DOHH2 (cell line): ENCODE data around the gene LBX1.

Source experiments
- H3F3A ChIP-seq: fragments of 200-600 bp; sonication (generic), shearing (Covaris generic); 2 replicates; pipeline ENCODE4 v1.6.0; 2016; ENCODE audit warnings: antibody characterized with exemption, mild to moderate bottlenecking; ENCODE audit not compliant: control insufficient read depth, insufficient read depth
- H3K27ac ChIP-seq: fragments of 200-600 bp; sonication (generic); 2 replicates; pipeline ENCODE4 v1.5.1; 2014; ENCODE audit warnings: low read depth, mild to moderate bottlenecking, low read length, moderate library complexity
- H3K27me3 ChIP-seq: fragments of 200-600 bp; sonication (generic); 2 replicates; pipeline ENCODE4 v1.6.1; 2014; ENCODE audit warnings: mild to moderate bottlenecking, low read length, mixed read lengths; ENCODE audit not compliant: control insufficient read depth
- H3K36me3 ChIP-seq: fragments of 200-600 bp; sonication (generic); 2 replicates; pipeline ENCODE4 v1.6.1; 2014; ENCODE audit warnings: mild to moderate bottlenecking, low read length, moderate library complexity, mixed read lengths; ENCODE audit not compliant: control insufficient read depth
- H3K4me1 ChIP-seq: fragments of 200-600 bp; sonication (generic); 2 replicates; pipeline ENCODE4 v1.6.1; 2014; ENCODE audit warnings: mild to moderate bottlenecking, low read length, mixed read lengths; ENCODE audit not compliant: control insufficient read depth
- H3K4me2 ChIP-seq: fragments of 200-600 bp; sonication (generic); 2 replicates; pipeline ENCODE4 v1.6.0; 2014; ENCODE audit warnings: mild to moderate bottlenecking, low read length, moderate library complexity
- H3K4me3 ChIP-seq: fragments of 200-600 bp; sonication (generic); 2 replicates; pipeline ENCODE4 v1.5.1; 2014; ENCODE audit warnings: mild to moderate bottlenecking, low read length, mixed read lengths
- H3K79me2 ChIP-seq: fragments of 200-600 bp; sonication (generic); 2 replicates; pipeline ENCODE4 v1.6.1; 2014; ENCODE audit warnings: mild to moderate bottlenecking, low read length, mixed read lengths; ENCODE audit not compliant: control insufficient read depth
- H3K9me2 ChIP-seq: fragments of 200-600 bp; sonication (generic); replicated peaks from 2 replicates; pipeline ENCODE4 v1.6.1; 2014; ENCODE audit warnings: mild to moderate bottlenecking, low read length, mixed read lengths; ENCODE audit not compliant: control insufficient read depth
- H3K9me3 ChIP-seq: fragments of 200-600 bp; sonication (generic); 2 replicates; pipeline ENCODE4 v1.6.1; 2014; ENCODE audit warnings: antibody characterized with exemption, low read length, mixed read lengths; ENCODE audit not compliant: control insufficient read depth, insufficient read depth
- H4K20me1 ChIP-seq: fragments of 200-600 bp; sonication (generic); 2 replicates; pipeline ENCODE4 v1.6.0; 2014; ENCODE audit warnings: low read depth, mild to moderate bottlenecking, antibody characterized with exemption, low read length, moderate library complexity; ENCODE audit not compliant: control insufficient read depth, insufficient read depth
- EZH2phosphoT487 ChIP-seq: fragments of 200-600 bp; sonication (generic); IDR thresholded peaks from 2 replicates; pipeline ENCODE4 v1.6.1; 2017; ENCODE audit warnings: borderline replicate concordance, mild to moderate bottlenecking, antibody characterized with exemption, low read length, moderate library complexity, mixed read lengths
- TF ChIP-seq, protein P1 (sequence below): fragments of 200-600 bp; sonication (generic); IDR thresholded peaks from one replicate; pipeline ENCODE4 v1.5.1; 2014; ENCODE audit warnings: antibody characterized with exemption, mild to moderate bottlenecking, low read depth, low read length; ENCODE audit not compliant: poor library complexity, severe bottlenecking

Gene LBX1

GRCh38 chr10:101195921-101196320 is 33.3 kb downstream of the LBX1 start:
- H3K9me2 ChIP-seq: no peaks in the 10 kb centered on the region
- no peaks in the 10 kb centered on the region for H3F3A ChIP-seq
- no peaks in the 10 kb centered on the region for H4K20me1 ChIP-seq
- no peaks in the 10 kb centered on the region for H3K79me2 ChIP-seq
- no peak overlapping the region for H3K4me2 ChIP-seq
- TF ChIP-seq, protein P1, sequence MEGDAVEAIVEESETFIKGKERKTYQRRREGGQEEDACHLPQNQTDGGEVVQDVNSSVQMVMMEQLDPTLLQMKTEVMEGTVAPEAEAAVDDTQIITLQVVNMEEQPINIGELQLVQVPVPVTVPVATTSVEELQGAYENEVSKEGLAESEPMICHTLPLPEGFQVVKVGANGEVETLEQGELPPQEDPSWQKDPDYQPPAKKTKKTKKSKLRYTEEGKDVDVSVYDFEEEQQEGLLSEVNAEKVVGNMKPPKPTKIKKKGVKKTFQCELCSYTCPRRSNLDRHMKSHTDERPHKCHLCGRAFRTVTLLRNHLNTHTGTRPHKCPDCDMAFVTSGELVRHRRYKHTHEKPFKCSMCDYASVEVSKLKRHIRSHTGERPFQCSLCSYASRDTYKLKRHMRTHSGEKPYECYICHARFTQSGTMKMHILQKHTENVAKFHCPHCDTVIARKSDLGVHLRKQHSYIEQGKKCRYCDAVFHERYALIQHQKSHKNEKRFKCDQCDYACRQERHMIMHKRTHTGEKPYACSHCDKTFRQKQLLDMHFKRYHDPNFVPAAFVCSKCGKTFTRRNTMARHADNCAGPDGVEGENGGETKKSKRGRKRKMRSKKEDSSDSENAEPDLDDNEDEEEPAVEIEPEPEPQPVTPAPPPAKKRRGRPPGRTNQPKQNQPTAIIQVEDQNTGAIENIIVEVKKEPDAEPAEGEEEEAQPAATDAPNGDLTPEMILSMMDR: no peak
- no peak overlapping the region for H3K27ac ChIP-seq
- no peaks in the 10 kb centered on the region for H3K4me1 ChIP-seq
- no peaks in the 10 kb centered on the region for H3K36me3 ChIP-seq
- no peak overlapping the region for H3K4me3 ChIP-seq
- H3K9me3 ChIP-seq: no peaks in the 10 kb centered on the region
- peaks cover 14% of the 10 kb centered on the region; the same call in 1 of the 2 replicates for H3K27me3 ChIP-seq

DNA sequence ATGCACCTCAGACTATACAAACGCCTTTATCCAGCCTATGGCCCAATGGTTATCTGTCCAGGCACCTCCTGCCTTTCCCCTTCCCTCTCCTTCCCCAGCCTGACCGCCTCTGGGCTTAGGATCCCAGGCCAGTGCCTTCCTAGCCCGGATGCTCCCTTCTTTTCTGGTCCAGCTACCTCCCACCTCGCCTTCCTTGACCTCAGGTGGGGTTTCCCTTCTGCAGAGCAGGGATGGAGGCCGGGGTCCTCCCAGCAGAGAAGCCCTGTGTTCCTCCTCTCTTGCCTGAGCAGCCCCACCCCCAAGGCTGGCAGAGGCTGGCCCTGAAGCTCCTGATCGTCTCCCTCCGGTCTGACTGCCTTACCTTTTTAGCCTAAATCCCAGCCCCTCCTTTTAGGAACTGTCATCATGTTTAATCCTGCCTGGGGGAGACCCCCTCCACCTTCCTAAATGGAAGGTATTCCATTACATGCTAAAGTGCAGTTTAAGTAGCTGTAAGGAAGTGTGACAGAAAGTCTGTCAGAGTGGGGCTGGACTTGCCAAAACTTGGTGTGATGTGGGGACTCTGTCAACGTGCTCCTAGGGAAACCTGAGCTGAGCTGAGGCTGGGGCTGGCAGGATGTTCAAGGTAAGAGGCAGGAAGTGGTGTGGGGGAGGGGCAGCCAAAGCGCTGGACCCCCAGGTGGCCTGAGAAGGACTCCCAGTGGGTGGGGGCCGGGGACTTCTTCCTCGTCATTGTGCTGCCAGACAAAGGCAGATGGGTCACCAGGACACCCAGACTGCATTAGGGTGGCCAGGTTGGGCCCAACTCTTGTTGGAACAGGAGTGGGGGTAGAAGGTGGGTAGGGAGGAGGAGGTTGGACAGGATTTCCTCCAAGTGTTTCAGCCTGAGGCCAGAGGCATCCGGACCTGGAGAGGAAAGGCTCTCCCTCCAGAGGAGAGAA is 39.5 kb downstream of the LBX1 start:
- H3K79me2 ChIP-seq: no peaks in the 10 kb centered on the region
- no peaks in the 10 kb centered on the region for H3F3A ChIP-seq
- no peaks in the 10 kb centered on the region for H3K36me3 ChIP-seq
- H3K4me2 ChIP-seq: no peak overlapping the region
- peaks cover 6% of the 10 kb centered on the region; the same call in 1 of the 2 replicates for H3K27me3 ChIP-seq
- no peaks in the 10 kb centered on the region for H3K9me2 ChIP-seq
- TF ChIP-seq, protein P1: no peak
- TF ChIP-seq EZH2phosphoT487: no peak
- H4K20me1 ChIP-seq: no peaks in the 10 kb centered on the region
- no peak overlapping the region for H3K4me3 ChIP-seq
- H3K9me3 ChIP-seq: no peaks in the 10 kb centered on the region
- peaks cover 6% of the 10 kb centered on the region for H3K4me1 ChIP-seq
- no peak overlapping the region for H3K27ac ChIP-seq

GRCh38 chr10:101188942-101189341 is 40.3 kb downstream of the LBX1 start:
- H3K27ac ChIP-seq: no peak overlapping the region
- peaks cover 6% of the 10 kb centered on the region for H3K4me1 ChIP-seq
- H3K4me2 ChIP-seq: no peak overlapping the region
- TF ChIP-seq EZH2phosphoT487: no peak
- TF ChIP-seq, protein P1: no peak
- no peaks in the 10 kb centered on the region for H3K9me3 ChIP-seq
- H3K36me3 ChIP-seq: no peaks in the 10 kb centered on the region
- 0 out of 2 replicates have a peak, but pooled peaks cover 4% of the 10 kb centered on the region for H3K27me3 ChIP-seq
- H3K9me2 ChIP-seq: no peaks in the 10 kb centered on the region
- no peaks in the 10 kb centered on the region for H4K20me1 ChIP-seq
- H3K79me2 ChIP-seq: no peaks in the 10 kb centered on the region
- H3K4me3 ChIP-seq: no peak overlapping the region
- H3F3A ChIP-seq: no peaks in the 10 kb centered on the region
